ENCODE data around the gene ZNF785.
"Not testable (repeated sequence)": the region's sequence is repeated elsewhere in the genome, so short reads cannot be mapped to it uniquely, and the experiment has no call there.

ZNF785 gene

GRCh38 chr16:30565526-30565925, 20.0 kb downstream of the ZNF785 start:
- DNase-seq, result no peak

- DNase-seq, result no peak
Observed at GRCh38 chr16:30562021-30562420, 23.5 kb downstream of the ZNF785 start.

- peak; percentile 36 for DNase-seq
Observed at GRCh38 chr16:30561089-30561816, 24.2 kb downstream of the ZNF785 start.

GRCh38 chr16:30559690-30560089, 25.8 kb downstream of the ZNF785 start:
- DNase-seq, result peak; percentile 64

GRCh38 chr16:30558789-30559377, 26.6 kb downstream of the ZNF785 start:
- DNase-seq, result no peak

- peak; percentile 99 for DNase-seq
Observed at GRCh38 chr16:30557957-30558788, 27.3 kb downstream of the ZNF785 start, which contains the start of gene ZNF764. TSS of gene ZNF764 (minus strand) at chr16:30558374. CDS start at chr16:30558182, 192 bp downstream.

- no peak for DNase-seq
Observed at GRCh38 chr16:30557707-30557956, 27.9 kb downstream of the ZNF785 start.

GRCh38 chr16:30556125-30556473, 29.4 kb downstream of the ZNF785 start:
- no peak for DNase-seq

- DNase-seq, result no peak
Observed at GRCh38 chr16:30555315-30556124, 30.0 kb downstream of the ZNF785 start.

GRCh38 chr16:30554557-30555314, 30.8 kb downstream of the ZNF785 start:
- no peak for DNase-seq

GRCh38 chr16:30553393-30553899, 32.1 kb downstream of the ZNF785 start:
- DNase-seq, result peak; percentile 27

- no peak for DNase-seq
Observed at GRCh38 chr16:30552956-30553355, 32.5 kb downstream of the ZNF785 start.

- DNase-seq, result no peak
Observed at GRCh38 chr16:30551781-30552180, 33.7 kb downstream of the ZNF785 start.

- no peak for DNase-seq
Observed at GRCh38 chr16:30548416-30549253, 36.9 kb downstream of the ZNF785 start.

- DNase-seq, result peak; percentile 49
Observed at GRCh38 chr16:30546115-30546514, 39.4 kb downstream of the ZNF785 start.

GRCh38 chr16:30543067-30543466, 42.4 kb downstream of the ZNF785 start:
- no peak for DNase-seq

GRCh38 chr16:30541502-30542329, 43.8 kb downstream of the ZNF785 start:
- peak; percentile 12 for DNase-seq

GRCh38 chr16:30540916-30541464, 44.5 kb downstream of the ZNF785 start:
- not testable (repeated sequence) for DNase-seq

- not testable (repeated sequence) for DNase-seq
Observed at GRCh38 chr16:30539986-30540526, 45.4 kb downstream of the ZNF785 start.

Data from inflammatory macrophage treated with lipopolysaccharide for 4 hours (primary cell).